Measurements from ENCODE around the gene TEFM. TPM values are rescaled to one million over a fixed set of nuclear protein-coding genes. Genes with fewer than 3 reads are reported as not detected.
A peak's percentile ranks its signal among the peaks of the same experiment; 100 is the strongest.
"Not testable (repeated sequence)": the region's sequence is repeated elsewhere in the genome, so short reads cannot be mapped to it uniquely, and the experiment has no call there.

The TEFM gene
- total RNA-seq, 1 donor from 2014 or later = 8.9 TPM

GRCh38 chr17:30921544-30922196, 15.6 kb upstream of the TEFM start, which contains the start of gene ADAP2:
TSS of gene ADAP2 (plus strand) at chr17:30921945. CDS start at chr17:30922015, 70 bp downstream.
- H3K4me3 ChIP-seq (ENCODE audit: low read length in 3 of 3) = peak within 1 kb of the TSS; percentile 46 to 52 (median 49)
- peaks cover 0 to 9% (median 5%) of the 10 kb centered on the region in 3 donors for H3K4me1 ChIP-seq (ENCODE audit: control insufficient read depth in 3 of 3, insufficient read depth in 3 of 3, low read length in 3 of 3)
- no peaks in the 10 kb centered on the region for H3K9me3 ChIP-seq (ENCODE audit: control insufficient read depth in 3 of 3, low read length in 3 of 3)
- H3K9ac ChIP-seq (ENCODE audit: low read depth in 1 of 3, low read length in 3 of 3) = peak within 1 kb of the TSS in 2 of 3 donors; percentile 33 to 43
- peaks cover 35 to 41% (median 39%) of the 10 kb centered on the region in 3 donors for H3K27me3 ChIP-seq (ENCODE audit: control insufficient read depth in 3 of 3, insufficient read depth in 3 of 3, low read length in 3 of 3)
- H3K36me3 ChIP-seq (ENCODE audit: control insufficient read depth in 3 of 3, insufficient read depth in 3 of 3, low read length in 3 of 3) = no peaks in the 10 kb centered on the region
- peak within 1 kb of the TSS; percentile 36 for H3K27ac ChIP-seq (ENCODE audit: low read depth, low read length)

GRCh38 chr17:30920683-30921543, 14.9 kb upstream of the TEFM start:
- Histone ChIP-seq H3K9me3 (ENCODE audit: control insufficient read depth in 3 of 3, low read length in 3 of 3) (no peaks in the 10 kb centered on the region), H3K27me3 (ENCODE audit: control insufficient read depth in 3 of 3, insufficient read depth in 3 of 3, low read length in 3 of 3) (peaks cover 30 to 35% (median 32%) of the 10 kb centered on the region in 3 donors), H3K27ac (ENCODE audit: low read depth, low read length) (no peak overlapping the region), H3K4me1 (ENCODE audit: control insufficient read depth in 3 of 3, insufficient read depth in 3 of 3, low read length in 3 of 3) (peaks cover 0 to 9% (median 5%) of the 10 kb centered on the region in 3 donors), H3K4me3 (ENCODE audit: low read length in 3 of 3) (peak overlapping the region in 1 of 3 donors; percentile 45), H3K9ac (ENCODE audit: low read depth in 1 of 3, low read length in 3 of 3) (no peak overlapping the region), H3K36me3 (ENCODE audit: control insufficient read depth in 3 of 3, insufficient read depth in 3 of 3, low read length in 3 of 3) (no peaks in the 10 kb centered on the region)

GRCh38 chr17:30920282-30920681, 14.2 kb upstream of the TEFM start:
- Histone ChIP-seq H3K27me3 (ENCODE audit: control insufficient read depth in 3 of 3, insufficient read depth in 3 of 3, low read length in 3 of 3) (peaks cover 28 to 33% (median 32%) of the 10 kb centered on the region in 3 donors), H3K27ac (ENCODE audit: low read depth, low read length) (no peak overlapping the region), H3K36me3 (ENCODE audit: control insufficient read depth in 3 of 3, insufficient read depth in 3 of 3, low read length in 3 of 3) (no peaks in the 10 kb centered on the region), H3K9me3 (ENCODE audit: control insufficient read depth in 3 of 3, low read length in 3 of 3) (no peaks in the 10 kb centered on the region), H3K4me1 (ENCODE audit: control insufficient read depth in 3 of 3, insufficient read depth in 3 of 3, low read length in 3 of 3) (peaks cover 0 to 9% (median 5%) of the 10 kb centered on the region in 3 donors), H3K4me3 (ENCODE audit: low read length in 3 of 3) (no peak overlapping the region), H3K9ac (ENCODE audit: low read depth in 1 of 3, low read length in 3 of 3) (no peak overlapping the region)

GRCh38 chr17:30917050-30917449, 11.0 kb upstream of the TEFM start:
- H3K36me3 ChIP-seq (ENCODE audit: control insufficient read depth in 3 of 3, insufficient read depth in 3 of 3, low read length in 3 of 3) = no peaks in the 10 kb centered on the region
- no peak overlapping the region for H3K9ac ChIP-seq (ENCODE audit: low read depth in 1 of 3, low read length in 3 of 3)
- no peaks in the 10 kb centered on the region for H3K9me3 ChIP-seq (ENCODE audit: control insufficient read depth in 3 of 3, low read length in 3 of 3)
- H3K27ac ChIP-seq (ENCODE audit: low read depth, low read length) = no peak overlapping the region
- peaks cover 0 to 3% (median 0%) of the 10 kb centered on the region in 3 donors for H3K4me1 ChIP-seq (ENCODE audit: control insufficient read depth in 3 of 3, insufficient read depth in 3 of 3, low read length in 3 of 3)
- H3K27me3 ChIP-seq (ENCODE audit: control insufficient read depth in 3 of 3, insufficient read depth in 3 of 3, low read length in 3 of 3) = peaks cover 5 to 20% (median 8%) of the 10 kb centered on the region in 3 donors
- H3K4me3 ChIP-seq (ENCODE audit: low read length in 3 of 3) = no peak overlapping the region

DNA sequence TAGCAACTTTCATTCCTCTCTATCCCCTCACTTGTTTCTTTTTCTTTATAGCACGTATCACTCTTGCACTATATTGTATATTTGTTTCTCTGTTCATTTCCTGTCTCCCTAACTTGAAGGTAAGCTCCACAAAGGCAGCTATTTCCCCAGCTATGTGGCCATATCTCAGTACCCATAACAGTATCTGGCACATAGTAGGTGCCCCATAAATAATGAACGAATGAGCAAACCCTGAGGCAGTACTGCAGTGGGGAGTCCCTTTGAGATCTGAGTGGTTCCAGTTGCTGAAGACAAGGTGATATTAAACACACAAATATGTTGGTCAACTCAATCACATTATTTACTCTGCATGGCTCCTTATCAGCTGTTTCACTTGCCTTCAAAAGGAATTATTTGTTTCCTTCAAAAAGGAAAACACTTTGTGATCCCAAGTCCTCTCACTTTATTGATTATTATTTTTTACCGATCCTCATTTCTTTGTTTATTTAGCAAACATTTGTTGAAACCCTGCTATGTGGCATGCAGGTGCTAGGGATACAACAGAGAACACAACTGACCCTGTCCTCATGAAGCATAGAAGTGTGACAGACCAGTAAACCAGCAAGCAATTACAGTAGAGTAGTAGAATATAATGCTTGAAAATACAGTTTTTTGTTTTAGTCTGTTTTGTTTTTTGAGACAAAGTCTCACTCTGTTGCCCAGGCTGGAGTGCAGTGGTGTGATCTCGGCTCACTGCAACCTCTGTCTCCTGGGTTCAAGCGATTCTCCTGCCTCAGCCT, 10.0 kb upstream of the TEFM start:
- no peak overlapping the region for H3K9ac ChIP-seq (ENCODE audit: low read depth in 1 of 3, low read length in 3 of 3)
- no peak overlapping the region for H3K27ac ChIP-seq (ENCODE audit: low read depth, low read length)
- peaks cover 0 to 11% (median 4%) of the 10 kb centered on the region in 3 donors for H3K27me3 ChIP-seq (ENCODE audit: control insufficient read depth in 3 of 3, insufficient read depth in 3 of 3, low read length in 3 of 3)

GRCh38 chr17:30913955-30914354, 7.9 kb upstream of the TEFM start:
- no peaks in the 10 kb centered on the region for H3K9me3 ChIP-seq (ENCODE audit: control insufficient read depth in 3 of 3, low read length in 3 of 3)
- no peaks in the 10 kb centered on the region for H3K4me1 ChIP-seq (ENCODE audit: control insufficient read depth in 3 of 3, insufficient read depth in 3 of 3, low read length in 3 of 3)
- H3K27ac ChIP-seq (ENCODE audit: low read depth, low read length) = no peak overlapping the region
- H3K27me3 ChIP-seq (ENCODE audit: control insufficient read depth in 3 of 3, insufficient read depth in 3 of 3, low read length in 3 of 3) = no peaks in the 10 kb centered on the region
- no peaks in the 10 kb centered on the region for H3K36me3 ChIP-seq (ENCODE audit: control insufficient read depth in 3 of 3, insufficient read depth in 3 of 3, low read length in 3 of 3)
- H3K9ac ChIP-seq (ENCODE audit: low read depth in 1 of 3, low read length in 3 of 3) = no peak overlapping the region
- no peak overlapping the region for H3K4me3 ChIP-seq (ENCODE audit: low read length in 3 of 3)

More for the DNA sequence above, 10.0 kb upstream of the TEFM start:
- H3K4me1 ChIP-seq (ENCODE audit: control insufficient read depth in 3 of 3, insufficient read depth in 3 of 3, low read length in 3 of 3) = peaks cover 0 to 3% (median 0%) of the 10 kb centered on the region in 3 donors
- no peaks in the 10 kb centered on the region for H3K9me3 ChIP-seq (ENCODE audit: control insufficient read depth in 3 of 3, low read length in 3 of 3)
- no peak overlapping the region for H3K4me3 ChIP-seq (ENCODE audit: low read length in 3 of 3)
- no peaks in the 10 kb centered on the region for H3K36me3 ChIP-seq (ENCODE audit: control insufficient read depth in 3 of 3, insufficient read depth in 3 of 3, low read length in 3 of 3)

- H3K36me3 ChIP-seq (ENCODE audit: control insufficient read depth in 3 of 3, insufficient read depth in 3 of 3, low read length in 3 of 3); H3K4me3 ChIP-seq (ENCODE audit: low read length in 3 of 3); H3K27ac ChIP-seq (ENCODE audit: low read depth, low read length); H3K9ac ChIP-seq (ENCODE audit: low read depth in 1 of 3, low read length in 3 of 3); H3K9me3 ChIP-seq (ENCODE audit: control insufficient read depth in 3 of 3, low read length in 3 of 3); H3K27me3 ChIP-seq (ENCODE audit: control insufficient read depth in 3 of 3, insufficient read depth in 3 of 3, low read length in 3 of 3): not testable (repeated sequence)
- H3K4me1 ChIP-seq (ENCODE audit: control insufficient read depth in 3 of 3, insufficient read depth in 3 of 3, low read length in 3 of 3) = peaks cover 7 to 15% (median 7%) of the 10 kb centered on the region in 3 donors
Measured at GRCh38 chr17:30910151-30910550, 4.1 kb upstream of the TEFM start.

- Histone ChIP-seq H3K4me1 (ENCODE audit: control insufficient read depth in 3 of 3, insufficient read depth in 3 of 3, low read length in 3 of 3) (peaks cover 7 to 15% (median 7%) of the 10 kb centered on the region in 3 donors), H3K9me3 (ENCODE audit: control insufficient read depth in 3 of 3, low read length in 3 of 3) (no peaks in the 10 kb centered on the region), H3K36me3 (ENCODE audit: control insufficient read depth in 3 of 3, insufficient read depth in 3 of 3, low read length in 3 of 3) (peaks cover 0 to 5% (median under 1%) of the 10 kb centered on the region in 3 donors), H3K4me3 (ENCODE audit: low read length in 3 of 3) (no peak overlapping the region), H3K27ac (ENCODE audit: low read depth, low read length) (no peak overlapping the region), H3K9ac (ENCODE audit: low read depth in 1 of 3, low read length in 3 of 3) (no peak overlapping the region), H3K27me3 (ENCODE audit: control insufficient read depth in 3 of 3, insufficient read depth in 3 of 3, low read length in 3 of 3) (no peaks in the 10 kb centered on the region)
Measured at GRCh38 chr17:30908717-30909420, 2.8 kb upstream of the TEFM start.

GRCh38 chr17:30905742-30906100, 317 bp downstream of the TEFM start:
- Histone ChIP-seq H3K27ac (ENCODE audit: low read depth, low read length) (peak overlapping the region; percentile 77), H3K9me3 (ENCODE audit: control insufficient read depth in 3 of 3, low read length in 3 of 3) (no peaks in the 10 kb centered on the region), H3K36me3 (ENCODE audit: control insufficient read depth in 3 of 3, insufficient read depth in 3 of 3, low read length in 3 of 3) (peaks cover 6 to 14% (median 12%) of the 10 kb centered on the region in 3 donors), H3K4me1 (ENCODE audit: control insufficient read depth in 3 of 3, insufficient read depth in 3 of 3, low read length in 3 of 3) (peaks cover 7 to 15% (median 7%) of the 10 kb centered on the region in 3 donors), H3K9ac (ENCODE audit: low read depth in 1 of 3, low read length in 3 of 3) (peak overlapping the region; percentile 93 to 99 (median 98)), H3K4me3 (ENCODE audit: low read length in 3 of 3) (peak overlapping the region; percentile 96 to 97 (median 97)), H3K27me3 (ENCODE audit: control insufficient read depth in 3 of 3, insufficient read depth in 3 of 3, low read length in 3 of 3) (no peaks in the 10 kb centered on the region)

Measured in skeletal muscle tissue (tissue), 4 donors.